Fibroblast of the aortic adventitia (primary cell): ENCODE measurements around the gene TTC17. TPM values are rescaled to one million over a fixed set of nuclear protein-coding genes. Genes with fewer than 3 reads are reported as not detected.
A peak's percentile ranks its signal among the peaks of the same experiment; 100 is the strongest.
"Not testable (repeated sequence)": the region's sequence is repeated elsewhere in the genome, so short reads cannot be mapped to it uniquely, and the experiment has no call there.

ENCODE experiments used
- DNase-seq: peaks from one replicate; pipeline ENCODE4 v3.0.0-alpha.2; 2010; ENCODE audit warnings: low read depth
- H3K4me3 ChIP-seq: 2 replicates; pipeline ENCODE4 v1.5.1; 2011; ENCODE audit warnings: low read depth, mild to moderate bottlenecking, control low read depth, low read length, moderate library complexity
- total RNA-seq: library from RNA; depleted of rRNA; stranded (reverse); fragments of >200 nt; gene quantifications from 2 replicates; pipeline ENCODE4 v1.2.3, GENCODE V29; 2012; ENCODE audit warnings: low replicate concordance
- TF ChIP-seq, protein P1 (sequence below): IDR thresholded peaks from 2 replicates; pipeline ENCODE4 v1.5.1; 2011; ENCODE audit warnings: mild to moderate bottlenecking, low read length, control low read depth, inconsistent platforms; ENCODE audit not compliant: insufficient read depth

The TTC17 gene
- total RNA-seq, 1 donor: 76.9 TPM

- TF ChIP-seq, protein P1, sequence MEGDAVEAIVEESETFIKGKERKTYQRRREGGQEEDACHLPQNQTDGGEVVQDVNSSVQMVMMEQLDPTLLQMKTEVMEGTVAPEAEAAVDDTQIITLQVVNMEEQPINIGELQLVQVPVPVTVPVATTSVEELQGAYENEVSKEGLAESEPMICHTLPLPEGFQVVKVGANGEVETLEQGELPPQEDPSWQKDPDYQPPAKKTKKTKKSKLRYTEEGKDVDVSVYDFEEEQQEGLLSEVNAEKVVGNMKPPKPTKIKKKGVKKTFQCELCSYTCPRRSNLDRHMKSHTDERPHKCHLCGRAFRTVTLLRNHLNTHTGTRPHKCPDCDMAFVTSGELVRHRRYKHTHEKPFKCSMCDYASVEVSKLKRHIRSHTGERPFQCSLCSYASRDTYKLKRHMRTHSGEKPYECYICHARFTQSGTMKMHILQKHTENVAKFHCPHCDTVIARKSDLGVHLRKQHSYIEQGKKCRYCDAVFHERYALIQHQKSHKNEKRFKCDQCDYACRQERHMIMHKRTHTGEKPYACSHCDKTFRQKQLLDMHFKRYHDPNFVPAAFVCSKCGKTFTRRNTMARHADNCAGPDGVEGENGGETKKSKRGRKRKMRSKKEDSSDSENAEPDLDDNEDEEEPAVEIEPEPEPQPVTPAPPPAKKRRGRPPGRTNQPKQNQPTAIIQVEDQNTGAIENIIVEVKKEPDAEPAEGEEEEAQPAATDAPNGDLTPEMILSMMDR: no peak
- DNase-seq: no peak
- no peak overlapping the region for H3K4me3 ChIP-seq
Observed at GRCh38 chr11:43410394-43410793, 51.7 kb downstream of the TTC17 start.

DNA sequence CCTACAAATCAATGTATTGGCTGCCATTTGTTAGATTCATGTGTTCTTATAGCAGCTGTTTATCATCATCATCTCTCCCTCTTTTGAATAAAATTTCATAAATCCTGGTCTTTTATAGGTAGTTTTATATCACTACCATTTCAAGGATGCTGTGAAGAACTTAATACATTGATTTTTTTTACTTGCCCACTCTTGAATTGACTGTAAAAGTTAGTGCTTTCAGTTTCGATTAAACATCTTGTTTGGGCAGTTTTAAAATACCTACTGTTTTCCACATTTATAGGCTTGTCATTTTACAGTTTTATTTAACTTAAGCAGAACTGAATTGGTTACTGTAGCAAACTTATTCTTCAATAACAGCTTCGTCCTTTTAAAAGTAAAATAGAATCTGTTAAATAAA lies 59.5 kb downstream of the TTC17 start:
- no peak overlapping the region for H3K4me3 ChIP-seq
- TF ChIP-seq, protein P1: no peak
- no peak for DNase-seq

GRCh38 chr11:43419460-43419859 lies 60.7 kb downstream of the TTC17 start:
- no peak overlapping the region for H3K4me3 ChIP-seq
- TF ChIP-seq, protein P1: peak; percentile 74
- peak; percentile 58 for DNase-seq

- H3K4me3 ChIP-seq: no peak overlapping the region
- DNase-seq: no peak
- TF ChIP-seq, protein P1: no peak
Observed at GRCh38 chr11:43427971-43428370, 69.3 kb downstream of the TTC17 start.

DNA sequence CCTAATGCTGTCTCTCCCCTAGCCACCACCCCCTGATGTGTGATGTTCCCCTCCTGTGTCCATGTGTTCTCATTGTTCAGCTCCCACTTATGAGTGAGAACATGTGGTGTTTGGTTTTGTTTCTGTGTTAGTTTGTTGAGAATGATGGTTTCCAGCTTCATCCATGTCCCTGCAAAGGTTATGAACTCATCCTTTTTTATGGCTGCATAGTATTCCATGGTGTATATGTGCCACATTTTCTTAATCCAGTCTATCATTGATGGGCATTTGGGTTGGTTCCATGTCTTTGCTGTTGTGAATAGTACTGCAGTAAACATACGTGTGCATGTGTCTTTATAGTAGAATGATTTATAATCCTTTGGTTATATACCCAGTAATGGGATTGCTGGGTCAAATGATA lies 72.2 kb downstream of the TTC17 start:
- DNase-seq, H3K4me3 ChIP-seq: not testable (repeated sequence)

DNA sequence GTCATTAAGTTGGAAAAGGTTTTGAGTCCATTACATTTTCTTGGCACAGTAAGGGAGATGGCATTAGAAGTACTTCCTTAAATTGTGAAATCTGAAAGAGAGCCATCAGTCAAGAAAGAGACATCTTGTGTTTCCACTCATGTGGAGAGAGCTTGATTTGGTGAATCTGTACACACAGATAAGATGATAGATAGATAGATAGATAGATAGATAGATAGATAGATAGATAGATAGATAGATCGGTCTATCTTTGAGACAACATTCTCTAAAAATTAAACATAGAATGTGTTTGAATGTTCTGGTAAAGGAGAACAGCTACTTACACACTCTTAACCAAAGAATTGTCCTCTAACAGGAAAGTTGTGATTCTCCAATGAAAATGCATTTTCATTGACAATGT lies 76.2 kb downstream of the TTC17 start:
- TF ChIP-seq, protein P1: no peak
- H3K4me3 ChIP-seq: no peak overlapping the region
- DNase-seq: no peak

GRCh38 chr11:43440486-43440885 lies 81.8 kb downstream of the TTC17 start:
- H3K4me3 ChIP-seq: no peak overlapping the region

More at GRCh38 chr11:43440486-43440885, 81.8 kb downstream of the TTC17 start:
- TF ChIP-seq, protein P1: no peak
- DNase-seq: no peak
